Muscle layer of duodenum (tissue), 2 donors: Measurements from ENCODE around the gene VEGFC.

ENCODE experiments used
- H3K27ac ChIP-seq: one replicate; pipeline ENCODE4 v1.7.0; 2013; ENCODE audit warnings: mild to moderate bottlenecking, low read length
- H3K27me3 ChIP-seq: one replicate; pipeline ENCODE4 v1.7.0; 2013; ENCODE audit warnings: low read depth, mild to moderate bottlenecking, control low read depth, low read length
- H3K36me3 ChIP-seq, 2 donors: one replicate each; pipeline ENCODE4 v1.7.0; 2013; ENCODE audit warnings: low read length in 2 of 2, control low read depth in 1 of 2, mild to moderate bottlenecking in 1 of 2; ENCODE audit not compliant: insufficient read depth in 2 of 2, control insufficient read depth in 1 of 2
- H3K4me1 ChIP-seq, 2 donors: one replicate each; pipeline ENCODE4 v1.7.0; 2013; ENCODE audit warnings: low read length in 2 of 2, mild to moderate bottlenecking in 2 of 2, control low read depth in 1 of 2, moderate library complexity in 1 of 2; ENCODE audit not compliant: insufficient read depth in 2 of 2, control insufficient read depth in 1 of 2
- H3K4me3 ChIP-seq, 2 donors: one replicate each; pipeline ENCODE4 v1.7.0; 2013; ENCODE audit warnings: low read length in 2 of 2, low read depth in 1 of 2, mild to moderate bottlenecking in 1 of 2
- H3K9me3 ChIP-seq, 2 donors: one replicate each; pipeline ENCODE4 v1.7.0; 2013; ENCODE audit warnings: low read length in 2 of 2, control low read depth in 1 of 2, mild to moderate bottlenecking in 1 of 2; ENCODE audit not compliant: control insufficient read depth in 1 of 2
- donor health status: healthy.

VEGFC gene

DNA sequence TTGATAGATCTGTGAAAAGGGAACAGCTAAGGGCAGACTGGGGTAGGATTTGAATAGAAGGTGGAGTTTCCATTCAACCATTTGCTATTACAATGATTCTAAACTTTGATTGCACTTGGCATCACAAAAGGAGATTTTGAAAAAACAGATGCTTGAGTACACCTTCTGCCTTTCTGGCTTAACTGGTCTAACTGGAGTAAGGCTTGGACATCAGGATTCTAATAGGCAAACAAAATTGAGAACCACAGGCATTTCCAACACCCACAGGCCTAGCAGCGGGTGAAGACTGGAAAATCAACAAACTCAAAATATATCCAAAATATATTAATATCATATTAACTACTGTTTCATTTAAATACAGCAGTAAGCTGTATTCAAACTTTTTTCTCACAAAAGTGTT lies 1.9 kb upstream of the VEGFC start:
- Histone ChIP-seq H3K4me1 (no peaks in the 10 kb centered on the region), H3K27me3 (no peaks in the 10 kb centered on the region), H3K9me3 (no peaks in the 10 kb centered on the region)

DNA sequence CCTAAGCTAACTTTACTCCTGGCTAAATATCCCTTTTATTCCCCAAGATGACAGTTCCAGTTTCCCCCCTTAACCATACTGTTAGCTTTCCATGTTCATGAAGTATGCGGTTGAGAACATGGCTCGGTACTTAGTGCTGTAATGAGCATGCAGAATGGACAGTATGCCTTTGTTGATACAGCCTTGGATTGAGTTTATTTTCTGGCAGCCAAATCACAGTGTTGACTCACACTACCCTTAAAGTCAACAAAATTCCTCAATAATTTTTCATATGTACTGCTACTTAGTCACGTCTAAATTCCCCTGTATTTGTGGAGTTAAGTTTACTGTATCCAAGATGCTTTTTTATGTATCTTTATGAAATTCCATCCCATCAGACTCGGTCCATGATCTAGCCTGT lies 1.4 kb upstream of the VEGFC start:
- Histone ChIP-seq H3K27ac (no peak overlapping the region), H3K4me3 (no peak overlapping the region), H3K27me3 (no peaks in the 10 kb centered on the region), H3K9me3 (no peaks in the 10 kb centered on the region), H3K4me1 (no peaks in the 10 kb centered on the region), H3K36me3 (no peaks in the 10 kb centered on the region)

More for the DNA sequence above, 1.9 kb upstream of the VEGFC start:
- Histone ChIP-seq H3K36me3 (no peaks in the 10 kb centered on the region), H3K4me3 (no peak overlapping the region), H3K27ac (no peak overlapping the region)

DNA sequence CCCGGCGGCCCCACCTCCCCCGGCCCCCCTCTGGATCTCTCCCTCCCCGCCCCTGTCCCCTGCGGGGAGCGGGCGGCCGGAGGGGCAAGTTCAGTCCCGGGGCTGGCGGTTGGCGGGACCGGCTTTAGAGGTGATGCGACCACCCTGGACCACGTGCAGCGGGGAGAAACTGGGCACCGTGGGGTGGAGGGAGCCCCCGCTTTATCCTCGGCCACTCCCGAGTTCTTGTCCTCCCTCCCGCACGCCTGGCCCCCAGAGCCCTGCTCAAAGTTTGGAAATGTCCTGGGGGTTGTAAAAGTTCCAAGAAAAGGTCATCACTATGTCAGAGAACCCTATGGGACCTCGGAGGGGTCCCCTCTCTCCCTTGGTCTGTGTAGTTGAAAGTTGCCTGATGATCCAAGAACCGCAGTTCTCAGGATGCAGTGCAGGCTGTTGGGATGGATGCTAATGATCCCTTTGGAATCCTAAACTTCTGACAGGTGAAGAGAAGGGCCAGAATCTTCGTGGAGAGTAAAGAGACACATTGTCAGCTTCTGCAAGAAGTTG lies 411 bp upstream of the VEGFC start:
- Histone ChIP-seq H3K27me3 (no peaks in the 10 kb centered on the region), H3K36me3 (peaks cover 0 to 8% of the 10 kb centered on the region in 2 donors), H3K4me1 (no peaks in the 10 kb centered on the region), H3K9me3 (no peaks in the 10 kb centered on the region), H3K4me3 (peak overlapping the region in 1 of 2 donors; percentile 59), H3K27ac (no peak overlapping the region)

DNA sequence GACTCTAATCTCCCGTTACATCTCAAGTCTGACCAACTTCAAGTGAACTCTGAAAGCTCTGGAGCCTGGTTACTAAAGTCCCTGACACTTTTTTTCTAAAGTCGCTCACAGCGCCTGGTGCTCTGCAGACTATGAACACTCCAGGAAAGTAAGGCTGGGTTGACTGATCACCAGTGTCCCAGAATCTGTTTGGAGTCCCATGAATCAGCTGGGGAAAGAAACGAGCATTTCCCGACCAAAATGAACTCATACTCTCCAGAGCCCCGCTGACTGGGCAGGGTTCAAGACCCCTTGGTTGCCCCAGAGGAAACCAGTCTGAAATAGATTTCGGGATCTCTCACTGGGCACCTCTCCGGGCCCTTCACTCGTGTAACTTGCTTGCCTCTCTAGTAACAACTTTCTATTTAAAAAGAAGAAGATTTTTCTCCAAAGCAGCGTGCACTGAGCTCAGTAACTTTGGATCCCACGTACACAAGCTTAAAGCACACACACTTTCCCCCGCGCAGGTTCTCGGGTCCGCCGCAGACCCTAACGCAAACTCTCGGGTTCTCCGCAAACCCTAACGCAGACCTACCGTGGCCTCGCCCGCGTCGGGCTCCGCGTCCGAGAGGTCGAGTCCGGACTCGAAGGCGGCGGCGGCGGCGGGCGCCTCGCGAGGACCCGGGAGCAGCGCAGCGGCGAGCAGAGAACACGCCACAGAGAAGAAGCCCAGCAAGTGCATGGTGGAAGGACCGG lies 964 bp downstream of the VEGFC start:
- no peaks in the 10 kb centered on the region for H3K4me1 ChIP-seq
- no peaks in the 10 kb centered on the region for H3K9me3 ChIP-seq
- peak overlapping the region; percentile 72 to 79 for H3K4me3 ChIP-seq
- peak overlapping the region; percentile 56 for H3K27ac ChIP-seq
- peaks cover 0 to 9% of the 10 kb centered on the region in 2 donors for H3K36me3 ChIP-seq
- H3K27me3 ChIP-seq, result no peaks in the 10 kb centered on the region

DNA sequence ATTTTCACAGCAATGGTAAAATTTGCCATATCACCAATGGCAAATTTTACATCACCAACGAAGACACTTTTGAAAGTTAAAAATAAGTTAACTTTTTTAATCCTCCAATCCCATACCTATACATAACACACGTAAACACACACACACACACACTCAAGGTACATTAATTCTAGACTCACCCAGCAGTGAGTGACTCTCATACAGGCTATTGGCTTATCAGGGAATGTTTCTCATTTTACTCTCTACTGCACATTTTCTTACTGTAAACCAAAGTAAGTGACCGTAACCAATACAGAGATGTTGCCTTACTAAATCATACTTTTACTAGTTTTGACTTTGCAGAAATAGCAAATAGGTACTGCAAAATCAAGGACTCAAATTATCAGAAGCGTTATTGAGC lies 2.3 kb downstream of the VEGFC start:
- Histone ChIP-seq H3K27ac (no peak overlapping the region), H3K27me3 (no peaks in the 10 kb centered on the region), H3K4me3 (peak overlapping the region; percentile 23 to 30), H3K36me3 (peaks cover 0 to 9% of the 10 kb centered on the region in 2 donors), H3K4me1 (no peaks in the 10 kb centered on the region), H3K9me3 (no peaks in the 10 kb centered on the region)

DNA sequence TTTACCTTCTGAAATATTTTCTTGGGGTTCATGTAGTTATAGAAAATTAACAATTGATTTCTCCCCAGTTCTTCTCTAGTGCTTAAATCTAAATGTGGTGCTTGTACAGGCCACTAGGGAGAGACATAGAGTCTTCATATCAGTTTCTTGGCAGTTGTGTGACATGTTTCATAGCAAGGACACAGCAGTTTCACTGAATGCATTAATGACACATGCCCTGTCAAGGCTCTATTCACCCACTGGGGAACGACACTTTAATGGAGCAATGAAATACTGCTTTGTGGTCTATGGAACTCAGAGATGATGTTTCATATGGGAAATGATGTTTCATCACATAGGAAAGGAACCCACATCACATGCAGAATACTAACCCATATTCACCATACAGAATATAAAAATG lies 2.8 kb downstream of the VEGFC start:
- peak overlapping the region; percentile 23 to 30 for H3K4me3 ChIP-seq
- H3K36me3 ChIP-seq, result peaks cover 0 to 9% of the 10 kb centered on the region in 2 donors
- H3K9me3 ChIP-seq, result no peaks in the 10 kb centered on the region
- H3K27ac ChIP-seq, result no peak overlapping the region
- H3K4me1 ChIP-seq, result no peaks in the 10 kb centered on the region
- H3K27me3 ChIP-seq, result no peaks in the 10 kb centered on the region

DNA sequence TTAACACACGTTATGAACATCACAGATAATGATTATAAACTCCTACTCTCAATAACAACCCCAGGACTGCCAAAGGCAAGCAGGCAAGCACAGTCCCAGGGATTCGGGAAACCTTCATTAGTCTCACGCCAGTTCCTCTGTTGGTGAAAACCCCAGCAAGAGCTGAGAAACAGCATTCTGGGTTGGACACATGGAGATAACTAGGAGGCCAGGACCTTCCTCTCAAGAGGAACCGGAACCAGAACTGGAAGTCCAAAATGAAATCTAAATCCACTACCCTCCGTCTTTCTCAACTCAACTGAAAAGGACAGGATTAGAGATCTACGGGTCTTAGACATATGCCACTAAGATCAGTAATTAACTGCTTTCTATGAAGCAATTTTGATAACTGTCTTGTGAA lies 3.8 kb downstream of the VEGFC start:
- H3K27ac ChIP-seq, result no peak overlapping the region
- no peak overlapping the region for H3K4me3 ChIP-seq
- no peaks in the 10 kb centered on the region for H3K4me1 ChIP-seq
- peaks cover 0 to 9% of the 10 kb centered on the region in 2 donors for H3K36me3 ChIP-seq
- no peaks in the 10 kb centered on the region for H3K9me3 ChIP-seq
- no peaks in the 10 kb centered on the region for H3K27me3 ChIP-seq

DNA sequence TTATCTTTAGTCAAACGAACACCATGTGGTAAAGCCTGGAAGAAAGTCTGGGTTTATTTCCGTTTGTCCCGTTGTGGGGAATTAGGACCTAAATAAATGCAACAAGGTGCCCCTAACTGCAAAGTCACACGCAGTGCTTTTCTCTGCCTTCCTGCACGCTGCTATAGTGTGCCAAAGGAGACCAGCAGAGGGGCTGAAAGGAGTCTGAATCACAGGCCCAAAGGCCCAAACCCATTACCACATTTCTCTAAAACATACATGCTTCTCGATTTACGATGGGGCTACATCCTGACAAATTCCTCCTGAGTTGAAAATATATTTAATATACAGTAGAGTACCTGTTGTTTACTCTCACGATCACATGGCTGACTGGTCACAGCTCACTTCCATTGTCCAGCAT lies 4.5 kb downstream of the VEGFC start:
- Histone ChIP-seq H3K27me3 (no peaks in the 10 kb centered on the region), H3K36me3 (peaks cover 0 to 9% of the 10 kb centered on the region in 2 donors), H3K4me1 (no peaks in the 10 kb centered on the region), H3K9me3 (no peaks in the 10 kb centered on the region), H3K27ac (no peak overlapping the region), H3K4me3 (no peak overlapping the region)

DNA sequence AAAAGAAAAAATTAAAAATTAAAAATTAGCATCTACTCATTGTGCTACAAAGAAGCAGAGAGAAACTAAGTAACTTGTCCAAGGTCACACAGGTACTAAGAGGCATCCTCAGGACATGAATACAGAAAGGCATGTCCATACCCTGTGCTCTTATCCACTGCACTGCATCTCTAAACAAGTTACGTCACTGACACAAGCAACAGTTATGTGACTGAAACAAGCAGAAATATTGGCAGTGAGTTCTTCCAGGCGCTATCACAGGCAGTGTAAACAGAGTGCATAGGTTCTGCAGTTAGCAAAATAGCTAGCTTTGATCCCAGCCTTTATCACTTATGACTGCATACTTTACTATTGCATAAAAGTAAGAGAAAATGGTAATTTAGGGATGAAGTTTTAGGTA lies 7.9 kb downstream of the VEGFC start:
- no peaks in the 10 kb centered on the region for H3K27me3 ChIP-seq
- peaks cover 0 to 9% of the 10 kb centered on the region in 2 donors for H3K36me3 ChIP-seq
- no peaks in the 10 kb centered on the region for H3K4me1 ChIP-seq
- no peak overlapping the region for H3K27ac ChIP-seq
- no peaks in the 10 kb centered on the region for H3K9me3 ChIP-seq
- no peak overlapping the region for H3K4me3 ChIP-seq

DNA sequence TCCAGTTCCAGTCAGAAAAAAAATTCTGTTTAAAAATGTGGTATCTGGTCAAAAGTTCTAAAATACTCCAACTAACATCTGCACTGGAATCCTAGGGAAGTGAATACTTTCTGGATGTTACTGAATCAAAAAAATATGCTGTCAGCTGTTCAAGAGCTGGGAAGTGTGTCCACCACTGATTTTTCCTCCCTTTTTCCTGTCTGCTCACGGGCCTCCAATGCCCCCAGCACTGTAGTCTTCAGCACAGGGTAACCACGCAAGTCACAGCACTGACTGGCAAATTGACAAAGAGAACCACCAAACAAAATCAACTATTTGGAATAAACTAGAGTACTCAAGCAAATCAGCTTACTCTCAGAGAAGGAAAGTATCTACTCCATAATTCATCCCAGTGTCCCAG lies 9.9 kb downstream of the VEGFC start:
- Histone ChIP-seq H3K4me1 (no peaks in the 10 kb centered on the region), H3K9me3 (no peaks in the 10 kb centered on the region), H3K36me3 (peaks cover 0 to 3% of the 10 kb centered on the region in 2 donors), H3K27me3 (no peaks in the 10 kb centered on the region), H3K27ac (no peak overlapping the region), H3K4me3 (no peak overlapping the region)

DNA sequence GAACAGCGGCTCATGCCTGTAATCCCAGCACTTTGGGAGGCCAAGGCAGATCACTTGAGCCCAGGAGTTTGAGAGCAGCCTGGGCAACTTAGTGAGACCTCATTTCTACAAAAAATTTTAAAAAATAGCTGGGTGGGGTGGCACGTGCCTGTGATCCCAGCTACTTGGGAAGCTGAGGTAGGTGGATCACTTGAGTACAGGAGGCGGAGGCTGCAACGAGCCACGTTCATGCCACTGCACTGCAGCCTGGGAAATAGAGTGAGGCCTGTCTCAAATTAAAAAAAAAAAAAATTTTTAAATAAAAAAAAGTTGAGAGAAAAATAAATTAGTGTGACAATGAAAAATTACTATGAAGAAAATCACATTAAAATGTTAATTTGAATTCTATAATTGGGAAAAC lies 10.5 kb downstream of the VEGFC start:
- H3K4me1 ChIP-seq, result no peaks in the 10 kb centered on the region
- no peaks in the 10 kb centered on the region for H3K9me3 ChIP-seq
- peaks cover 0 to 3% of the 10 kb centered on the region in 2 donors for H3K36me3 ChIP-seq
- H3K27ac ChIP-seq, result peak overlapping the region; percentile 41
- H3K27me3 ChIP-seq, result no peaks in the 10 kb centered on the region
- no peak overlapping the region for H3K4me3 ChIP-seq

DNA sequence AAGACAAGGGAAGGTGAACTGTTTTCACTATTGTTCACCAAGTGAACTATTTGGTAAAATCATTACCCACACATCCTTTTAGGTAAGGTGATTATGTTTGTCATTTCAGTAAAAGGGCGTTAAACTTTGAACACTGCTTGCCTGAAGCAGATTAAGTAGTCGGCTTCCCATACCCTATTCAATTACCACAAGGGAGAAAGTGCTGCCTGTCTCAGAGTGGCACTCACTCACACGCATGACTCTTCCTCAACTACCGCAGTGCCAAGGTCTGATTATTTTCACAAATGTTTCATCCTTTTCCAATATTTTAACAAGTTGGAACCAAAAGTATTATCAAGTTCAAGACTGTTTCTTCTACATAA lies 11.0 kb downstream of the VEGFC start:
- Histone ChIP-seq H3K9me3 (no peaks in the 10 kb centered on the region), H3K27ac (peak overlapping the region; percentile 41), H3K4me1 (no peaks in the 10 kb centered on the region), H3K27me3 (no peaks in the 10 kb centered on the region), H3K36me3 (peaks cover 0 to 3% of the 10 kb centered on the region in 2 donors), H3K4me3 (no peak overlapping the region)
